Endodermal cell (in vitro differentiated cells): ENCODE results near the gene COL24A1. TPM values are rescaled to one million over a fixed set of nuclear protein-coding genes. Genes with fewer than 3 reads are reported as not detected.

Source experiments
- DNase-seq: peaks from one replicate; pipeline ENCODE4 v3.0.0-alpha.2; 2017
- H3K27ac ChIP-seq: 2 replicates; pipeline ENCODE4 v1.5.1; 2013; ENCODE audit warnings: mild to moderate bottlenecking, low read depth, low read length, moderate library complexity
- H3K27me3 ChIP-seq: 2 replicates; pipeline ENCODE4 v1.6.1; 2013; ENCODE audit warnings: mild to moderate bottlenecking, low read length, moderate library complexity; ENCODE audit not compliant: insufficient read depth, control insufficient read depth, poor library complexity, severe bottlenecking
- H3K36me3 ChIP-seq: 2 replicates; pipeline ENCODE4 v1.7.0; 2013; ENCODE audit warnings: mild to moderate bottlenecking, low read length, moderate library complexity; ENCODE audit not compliant: control insufficient read depth, insufficient read depth
- H3K4me1 ChIP-seq: one replicate; pipeline ENCODE4 v1.7.0; 2013; ENCODE audit warnings: low read length; ENCODE audit not compliant: control insufficient read depth, insufficient read depth
- H3K4me3 ChIP-seq: 2 replicates; pipeline ENCODE4 v1.5.1; 2013; ENCODE audit warnings: mild to moderate bottlenecking, low read length, moderate library complexity
- H3K9ac ChIP-seq: 2 replicates; pipeline ENCODE4 v1.6.1; 2013; ENCODE audit warnings: mild to moderate bottlenecking, low read length, moderate library complexity; ENCODE audit not compliant: poor library complexity, severe bottlenecking; ENCODE audit errors: extremely low read depth
- H3K9me3 ChIP-seq: 2 replicates; pipeline ENCODE4 v1.6.1; 2013; ENCODE audit warnings: mild to moderate bottlenecking, low read length, moderate library complexity; ENCODE audit not compliant: control insufficient read depth
- H3K27ac Mint-ChIP-seq: 2 replicates; pipeline ENCODE4 v1.8.0; 2020; ENCODE audit warnings: mixed read lengths
- H3K27me3 Mint-ChIP-seq: 2 replicates; pipeline ENCODE4 v1.8.0; 2021; ENCODE audit warnings: mild to moderate bottlenecking, mixed read lengths; ENCODE audit not compliant: insufficient read depth
- H3K36me3 Mint-ChIP-seq: 2 replicates; pipeline ENCODE4 v1.8.0; 2020; ENCODE audit warnings: low read depth, mixed read lengths
- H3K4me1 Mint-ChIP-seq: 2 replicates; pipeline ENCODE4 v1.8.0; 2020; ENCODE audit warnings: mixed read lengths
- H3K4me3 Mint-ChIP-seq: 2 replicates; pipeline ENCODE4 v1.8.0; 2020; ENCODE audit warnings: mild to moderate bottlenecking, moderate library complexity, mixed read lengths
- H3K9me3 Mint-ChIP-seq: 2 replicates; pipeline ENCODE4 v1.8.0; 2020; ENCODE audit warnings: mild to moderate bottlenecking, mixed read lengths
- CTCF ChIP-seq: fragments of 200-600 bp; sonication (generic); conservative IDR thresholded peaks from 2 replicates; pipeline ENCODE4 v1.5.0; 2021; ENCODE audit warnings: antibody characterized with exemption, mild to moderate bottlenecking
- WGBS, 2 experiments: methylation state at CpG; one replicate each; pipeline versions ENCODE4 v1.1.5 to v1.1.7; 2013; ENCODE audit warnings: missing lambda C conversion rate in 2 of 2, mixed read lengths in 1 of 2; ENCODE audit not compliant: insufficient coverage in 1 of 2, insufficient read length in 1 of 2; 5-methylcytosine and 5-hydroxymethylcytosine counted together
- total RNA-seq, 2 donors: library from RNA; stranded (reverse); fragmentation: NEBNext Ultra II Directional in 1 of 2; extraction: Animal tissue kit (Norgen Biotek cat#: 25700) in 1 of 2; gene quantifications; 2 replicates in 1 of 2; 3 replicates in 1 of 2; pipeline ENCODE4 v1.2.1, GENCODE V29; 2021

COL24A1 gene
- total RNA-seq, 2 donors from 2014 or later = 0.84 to 0.95 TPM

- H3K9ac ChIP-seq = no peak overlapping the region
- no peaks in the 10 kb centered on the region for H3K4me1 ChIP-seq
- WGBS, 2 experiments = 97 to 100% methylated on average over 1 of the region's 1 CpG
- no peak overlapping the region for H3K27ac Mint-ChIP-seq
- TF ChIP-seq CTCF = no peak
- no peak overlapping the region for H3K4me3 ChIP-seq
- H3K4me1 Mint-ChIP-seq = no peaks in the 10 kb centered on the region
- no peaks in the 10 kb centered on the region for H3K27me3 Mint-ChIP-seq
- DNase-seq = no peak
- no peaks in the 10 kb centered on the region for H3K36me3 ChIP-seq
- no peaks in the 10 kb centered on the region for H3K36me3 Mint-ChIP-seq
- H3K9me3 ChIP-seq = no peaks in the 10 kb centered on the region
- H3K4me3 Mint-ChIP-seq = no peak overlapping the region
- no peaks in the 10 kb centered on the region for H3K9me3 Mint-ChIP-seq
- no peaks in the 10 kb centered on the region for H3K27me3 ChIP-seq
- no peak overlapping the region for H3K27ac ChIP-seq
Measured at GRCh38 chr1:85991261-85991660, 165.3 kb downstream of the COL24A1 start.

DNA sequence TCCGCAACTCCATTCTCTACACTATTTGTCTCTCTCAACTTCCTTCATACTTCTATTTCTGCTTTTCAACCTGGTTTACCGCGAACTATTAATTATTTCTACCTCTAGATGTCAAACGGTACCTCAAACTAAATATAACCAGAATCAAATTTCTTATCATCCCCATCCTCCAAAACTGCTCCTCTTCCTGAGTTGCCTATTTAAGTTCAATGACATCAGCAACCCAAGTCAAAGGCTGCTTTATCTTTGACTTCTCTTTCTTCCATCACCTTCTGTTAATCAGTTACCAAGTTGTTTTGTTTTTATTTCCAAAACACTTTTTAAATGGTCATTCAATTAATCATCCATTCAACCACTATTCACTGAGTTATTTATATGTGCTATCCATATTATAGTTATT is 171.9 kb downstream of the COL24A1 start:
- TF ChIP-seq CTCF = no peak
- H3K9me3 Mint-ChIP-seq = no peaks in the 10 kb centered on the region
- H3K4me1 Mint-ChIP-seq = no peaks in the 10 kb centered on the region
- no peak overlapping the region for H3K9ac ChIP-seq
- H3K27ac ChIP-seq = no peak overlapping the region
- H3K4me3 ChIP-seq = no peak overlapping the region
- DNase-seq = no peak
- no peaks in the 10 kb centered on the region for H3K36me3 Mint-ChIP-seq
- 85 to 89% methylated on average over 4 of the region's 4 CpGs for WGBS, 2 experiments
- no peak overlapping the region for H3K4me3 Mint-ChIP-seq
- no peaks in the 10 kb centered on the region for H3K9me3 ChIP-seq
- H3K27me3 Mint-ChIP-seq = no peaks in the 10 kb centered on the region
- H3K4me1 ChIP-seq = no peaks in the 10 kb centered on the region
- H3K36me3 ChIP-seq = no peaks in the 10 kb centered on the region
- H3K27me3 ChIP-seq = no peaks in the 10 kb centered on the region
- H3K27ac Mint-ChIP-seq = no peak overlapping the region

DNA sequence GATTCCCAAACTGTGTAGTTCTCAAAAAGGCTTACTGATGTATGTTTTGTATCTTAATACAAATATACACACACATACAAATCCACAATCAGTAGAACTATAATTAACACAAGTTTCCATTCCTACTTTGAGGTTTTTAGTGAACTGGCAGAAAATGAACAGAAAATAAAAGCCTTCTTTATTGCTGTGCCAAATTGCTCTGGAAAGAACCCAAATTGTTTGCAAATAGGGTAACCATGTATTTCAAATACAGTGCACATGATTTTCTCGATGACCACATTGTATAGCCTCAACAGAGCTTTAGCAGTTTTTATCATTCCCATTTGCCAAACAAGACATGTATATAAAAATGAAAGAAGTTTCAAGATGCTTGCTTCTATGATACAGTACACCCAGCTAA is 173.3 kb downstream of the COL24A1 start:
- no peaks in the 10 kb centered on the region for H3K36me3 Mint-ChIP-seq
- H3K36me3 ChIP-seq = no peaks in the 10 kb centered on the region
- H3K9me3 ChIP-seq = no peaks in the 10 kb centered on the region
- no peak for TF ChIP-seq CTCF
- no peaks in the 10 kb centered on the region for H3K9me3 Mint-ChIP-seq
- no peak overlapping the region for H3K4me3 Mint-ChIP-seq
- no peaks in the 10 kb centered on the region for H3K4me1 ChIP-seq
- H3K9ac ChIP-seq = no peak overlapping the region
- no peaks in the 10 kb centered on the region for H3K27me3 Mint-ChIP-seq
- WGBS, 2 experiments = 82% methylated on average over 1 of the region's 1 CpG; no CpG with 5 or more reads in 1 of the 2 experiments
- no peak overlapping the region for H3K27ac ChIP-seq
- no peak overlapping the region for H3K27ac Mint-ChIP-seq
- no peak overlapping the region for H3K4me3 ChIP-seq
- H3K4me1 Mint-ChIP-seq = no peaks in the 10 kb centered on the region
- H3K27me3 ChIP-seq = no peaks in the 10 kb centered on the region
- no peak for DNase-seq
